ENCODE data around the gene PNPLA2. TPM values are rescaled to one million over a fixed set of nuclear protein-coding genes. Genes with fewer than 3 reads are reported as not detected.

The PNPLA2 gene
- total RNA-seq, 4 donors from 2014 or later: 204 to 1,337 (median 369) TPM

- TF ChIP-seq CTCF (IDR thresholded peaks at IDR 0.05; ENCODE audit: low read depth): no peak
Measured at GRCh38 chr11:843086-843734, 24.5 kb downstream of the PNPLA2 start.

- TF ChIP-seq CTCF (IDR thresholded peaks at IDR 0.05; ENCODE audit: low read depth): no peak
Measured at GRCh38 chr11:843818-844692, 25.3 kb downstream of the PNPLA2 start.

- TF ChIP-seq CTCF (IDR thresholded peaks at IDR 0.05; ENCODE audit: low read depth): no peak
Measured at GRCh38 chr11:844693-845644, 26.3 kb downstream of the PNPLA2 start.

GRCh38 chr11:845872-846495, 27.3 kb downstream of the PNPLA2 start:
- no peak for TF ChIP-seq CTCF (IDR thresholded peaks at IDR 0.05; ENCODE audit: low read depth)

GRCh38 chr11:846496-847098, 27.9 kb downstream of the PNPLA2 start:
- no peak for TF ChIP-seq CTCF (IDR thresholded peaks at IDR 0.05; ENCODE audit: low read depth)

- no peak for TF ChIP-seq CTCF (IDR thresholded peaks at IDR 0.05; ENCODE audit: low read depth)
Measured at GRCh38 chr11:847876-848275, 29.2 kb downstream of the PNPLA2 start.

Measured in subcutaneous adipose tissue (tissue), 4 donors.